ENCODE results near the gene WDR44.
"Not testable (repeated sequence)": the region's sequence is repeated elsewhere in the genome, so short reads cannot be mapped to it uniquely, and the experiment has no call there.

WDR44 gene

GRCh38 chrX:118475903-118476302 is 130.0 kb downstream of the WDR44 start:
- no peak for TF ChIP-seq EZH2phosphoT487 (IDR thresholded peaks at IDR 0.05; ENCODE audit: borderline replicate concordance)
- TF ChIP-seq, protein P1, sequence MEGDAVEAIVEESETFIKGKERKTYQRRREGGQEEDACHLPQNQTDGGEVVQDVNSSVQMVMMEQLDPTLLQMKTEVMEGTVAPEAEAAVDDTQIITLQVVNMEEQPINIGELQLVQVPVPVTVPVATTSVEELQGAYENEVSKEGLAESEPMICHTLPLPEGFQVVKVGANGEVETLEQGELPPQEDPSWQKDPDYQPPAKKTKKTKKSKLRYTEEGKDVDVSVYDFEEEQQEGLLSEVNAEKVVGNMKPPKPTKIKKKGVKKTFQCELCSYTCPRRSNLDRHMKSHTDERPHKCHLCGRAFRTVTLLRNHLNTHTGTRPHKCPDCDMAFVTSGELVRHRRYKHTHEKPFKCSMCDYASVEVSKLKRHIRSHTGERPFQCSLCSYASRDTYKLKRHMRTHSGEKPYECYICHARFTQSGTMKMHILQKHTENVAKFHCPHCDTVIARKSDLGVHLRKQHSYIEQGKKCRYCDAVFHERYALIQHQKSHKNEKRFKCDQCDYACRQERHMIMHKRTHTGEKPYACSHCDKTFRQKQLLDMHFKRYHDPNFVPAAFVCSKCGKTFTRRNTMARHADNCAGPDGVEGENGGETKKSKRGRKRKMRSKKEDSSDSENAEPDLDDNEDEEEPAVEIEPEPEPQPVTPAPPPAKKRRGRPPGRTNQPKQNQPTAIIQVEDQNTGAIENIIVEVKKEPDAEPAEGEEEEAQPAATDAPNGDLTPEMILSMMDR (conservative IDR thresholded peaks at IDR 0.05; ENCODE audit: low read length), result no peak

GRCh38 chrX:118480172-118480571 is 134.3 kb downstream of the WDR44 start:
- Histone ChIP-seq H3K4me3 (ENCODE audit: low read length, poor library complexity, severe bottlenecking) (no peak overlapping the region), H3K9ac (ENCODE audit: low read depth, low read length, poor library complexity, severe bottlenecking) (no peak overlapping the region), H3K9me3 (ENCODE audit: insufficient read depth, low read depth, low read length) (no peaks in the 10 kb centered on the region), H3K4me1 (ENCODE audit: insufficient read depth, low read length, poor library complexity, severe bottlenecking) (no peaks in the 10 kb centered on the region), H3K36me3 (ENCODE audit: insufficient read depth, low read length) (no peaks in the 10 kb centered on the region), H3K27me3 (ENCODE audit: insufficient read depth, low read length, poor library complexity, severe bottlenecking) (no peaks in the 10 kb centered on the region), H3K9me2 (replicated peaks; ENCODE audit: low read depth, low read length) (no peaks in the 10 kb centered on the region), H4K20me1 (ENCODE audit: insufficient read depth, low read length, poor library complexity, severe bottlenecking) (no peaks in the 10 kb centered on the region), H3K79me2 (ENCODE audit: insufficient read depth, low read length) (no peaks in the 10 kb centered on the region), H3K4me2 (ENCODE audit: low read depth, low read length, poor library complexity, severe bottlenecking) (no peak overlapping the region), H2AFZ (ENCODE audit: low read length) (no peak overlapping the region), H3F3A (ENCODE audit: low read depth) (no peaks in the 10 kb centered on the region)
- TF ChIP-seq, protein P1 (conservative IDR thresholded peaks at IDR 0.05; ENCODE audit: low read length), result no peak
- TF ChIP-seq EZH2phosphoT487 (IDR thresholded peaks at IDR 0.05; ENCODE audit: borderline replicate concordance), result no peak

More at GRCh38 chrX:118475903-118476302, 130.0 kb downstream of the WDR44 start:
- Histone ChIP-seq H4K20me1 (ENCODE audit: insufficient read depth, low read length, poor library complexity, severe bottlenecking) (no peaks in the 10 kb centered on the region), H3K79me2 (ENCODE audit: insufficient read depth, low read length) (no peaks in the 10 kb centered on the region), H3K4me3 (ENCODE audit: low read length, poor library complexity, severe bottlenecking) (no peak overlapping the region), H3K9ac (ENCODE audit: low read depth, low read length, poor library complexity, severe bottlenecking) (no peak overlapping the region), H3K4me1 (ENCODE audit: insufficient read depth, low read length, poor library complexity, severe bottlenecking) (no peaks in the 10 kb centered on the region), H3K27me3 (ENCODE audit: insufficient read depth, low read length, poor library complexity, severe bottlenecking) (no peaks in the 10 kb centered on the region), H3K9me2 (replicated peaks; ENCODE audit: low read depth, low read length) (no peaks in the 10 kb centered on the region), H3K4me2 (ENCODE audit: low read depth, low read length, poor library complexity, severe bottlenecking) (no peak overlapping the region), H3K9me3 (ENCODE audit: insufficient read depth, low read depth, low read length) (no peaks in the 10 kb centered on the region), H3K36me3 (ENCODE audit: insufficient read depth, low read length) (no peaks in the 10 kb centered on the region), H3F3A (ENCODE audit: low read depth) (no peaks in the 10 kb centered on the region), H2AFZ (ENCODE audit: low read length) (no peak overlapping the region)

- not testable (repeated sequence) for H3K4me1 ChIP-seq (ENCODE audit: insufficient read depth, low read length, poor library complexity, severe bottlenecking); H3K9me2 ChIP-seq (replicated peaks; ENCODE audit: low read depth, low read length); H4K20me1 ChIP-seq (ENCODE audit: insufficient read depth, low read length, poor library complexity, severe bottlenecking); H3K9ac ChIP-seq (ENCODE audit: low read depth, low read length, poor library complexity, severe bottlenecking); H2AFZ ChIP-seq (ENCODE audit: low read length); H3K4me2 ChIP-seq (ENCODE audit: low read depth, low read length, poor library complexity, severe bottlenecking); H3K27me3 ChIP-seq (ENCODE audit: insufficient read depth, low read length, poor library complexity, severe bottlenecking); H3K79me2 ChIP-seq (ENCODE audit: insufficient read depth, low read length); H3K36me3 ChIP-seq (ENCODE audit: insufficient read depth, low read length); H3F3A ChIP-seq (ENCODE audit: low read depth); H3K4me3 ChIP-seq (ENCODE audit: low read length, poor library complexity, severe bottlenecking); H3K9me3 ChIP-seq (ENCODE audit: insufficient read depth, low read depth, low read length)
These were observed 136.5 kb downstream of the WDR44 start for GRCh38 chrX:118482384-118482783.

DNA sequence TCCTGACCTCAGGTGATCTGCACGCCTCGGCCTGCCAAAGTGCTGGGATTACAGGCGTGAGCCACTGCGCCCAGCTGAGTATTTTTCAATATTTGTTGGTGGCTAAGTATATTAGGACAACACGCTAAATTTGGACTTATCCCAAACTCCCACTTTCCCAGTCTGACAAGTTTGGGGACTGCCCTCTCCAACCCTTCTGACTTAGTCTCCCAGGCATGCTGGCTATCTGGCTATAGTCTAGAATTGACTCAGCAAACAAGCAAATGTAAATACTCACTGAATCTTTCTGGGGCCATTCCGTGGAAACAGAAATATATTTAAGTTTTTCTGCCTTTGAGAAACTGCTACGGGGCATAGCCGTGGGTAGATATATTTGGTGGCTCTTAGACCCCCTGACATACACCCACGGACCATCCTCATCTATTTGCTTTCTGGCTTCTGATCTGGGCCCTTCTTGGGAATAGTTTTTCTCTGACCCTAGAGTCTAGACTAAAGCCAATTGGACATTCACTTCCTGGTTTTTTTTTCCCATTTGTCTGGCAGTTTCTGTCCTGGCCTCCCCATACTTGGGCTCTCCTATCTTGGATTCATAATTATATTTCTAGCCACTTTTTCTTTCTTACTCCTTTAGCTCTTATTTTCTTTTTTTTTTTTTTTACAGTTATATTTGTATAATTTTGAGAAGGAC is 138.5 kb downstream of the WDR44 start:
- H3K36me3 ChIP-seq (ENCODE audit: insufficient read depth, low read length), result no peaks in the 10 kb centered on the region
- H3K9me3 ChIP-seq (ENCODE audit: insufficient read depth, low read depth, low read length), result no peaks in the 10 kb centered on the region
- H3K4me3 ChIP-seq (ENCODE audit: low read length, poor library complexity, severe bottlenecking), result no peak overlapping the region
- H3F3A ChIP-seq (ENCODE audit: low read depth), result no peaks in the 10 kb centered on the region
- H3K79me2 ChIP-seq (ENCODE audit: insufficient read depth, low read length), result no peaks in the 10 kb centered on the region
- no peak overlapping the region for H2AFZ ChIP-seq (ENCODE audit: low read length)
- H3K9ac ChIP-seq (ENCODE audit: low read depth, low read length, poor library complexity, severe bottlenecking), result no peak overlapping the region
- no peaks in the 10 kb centered on the region for H3K4me1 ChIP-seq (ENCODE audit: insufficient read depth, low read length, poor library complexity, severe bottlenecking)
- H4K20me1 ChIP-seq (ENCODE audit: insufficient read depth, low read length, poor library complexity, severe bottlenecking), result no peaks in the 10 kb centered on the region
- H3K9me2 ChIP-seq (replicated peaks; ENCODE audit: low read depth, low read length), result no peaks in the 10 kb centered on the region
- no peaks in the 10 kb centered on the region for H3K27me3 ChIP-seq (ENCODE audit: insufficient read depth, low read length, poor library complexity, severe bottlenecking)
- no peak overlapping the region for H3K4me2 ChIP-seq (ENCODE audit: low read depth, low read length, poor library complexity, severe bottlenecking)
- TF ChIP-seq EZH2phosphoT487 (IDR thresholded peaks at IDR 0.05; ENCODE audit: borderline replicate concordance), result no peak
- TF ChIP-seq, protein P1 (conservative IDR thresholded peaks at IDR 0.05; ENCODE audit: low read length), result no peak

DNA sequence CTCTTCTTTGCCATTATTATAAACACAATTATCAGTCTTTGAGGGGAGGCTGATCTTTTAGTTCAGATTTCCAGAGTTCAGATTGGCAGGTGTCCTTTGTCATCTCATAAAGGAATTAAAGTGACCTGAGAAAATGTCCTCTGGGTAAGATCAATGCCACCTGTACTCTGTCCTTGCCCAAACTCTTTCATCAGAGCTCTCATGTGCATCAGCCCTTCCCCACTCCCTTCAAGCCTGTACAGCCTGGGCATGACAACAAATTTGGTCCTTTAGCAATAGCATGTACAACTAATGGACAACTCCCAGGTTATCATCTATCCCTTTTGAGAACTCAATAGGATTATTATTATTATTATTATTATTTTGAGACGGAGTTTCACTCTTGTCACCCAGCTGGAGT is 140.8 kb downstream of the WDR44 start:
- not testable (repeated sequence) for H3K27me3 ChIP-seq (ENCODE audit: insufficient read depth, low read length, poor library complexity, severe bottlenecking); H2AFZ ChIP-seq (ENCODE audit: low read length); H3K9me3 ChIP-seq (ENCODE audit: insufficient read depth, low read depth, low read length); H3K4me3 ChIP-seq (ENCODE audit: low read length, poor library complexity, severe bottlenecking); H3F3A ChIP-seq (ENCODE audit: low read depth); H3K79me2 ChIP-seq (ENCODE audit: insufficient read depth, low read length); H3K9me2 ChIP-seq (replicated peaks; ENCODE audit: low read depth, low read length); H3K4me1 ChIP-seq (ENCODE audit: insufficient read depth, low read length, poor library complexity, severe bottlenecking); H3K9ac ChIP-seq (ENCODE audit: low read depth, low read length, poor library complexity, severe bottlenecking); H3K36me3 ChIP-seq (ENCODE audit: insufficient read depth, low read length); H4K20me1 ChIP-seq (ENCODE audit: insufficient read depth, low read length, poor library complexity, severe bottlenecking); H3K4me2 ChIP-seq (ENCODE audit: low read depth, low read length, poor library complexity, severe bottlenecking)

All from Loucy (cell line).